ENCODE results near the gene ST8SIA5.

- no peak for TF ChIP-seq CTCF (conservative IDR thresholded peaks at IDR 0.05 in 1 of 2, IDR thresholded peaks at IDR 0.05 in 1 of 2; ENCODE audit: low read depth in 1 of 2, low read length in 2 of 2)
- TF ChIP-seq EZH2 (IDR thresholded peaks at IDR 0.05; ENCODE audit: low read length, missing control alignments) = no peak
Observed at GRCh38 chr18:46738491-46738890, 18.4 kb downstream of the ST8SIA5 start.

Measured in fibroblast of lung (primary cell).